HEK293 (cell line): ENCODE data around the gene FGD6.

ENCODE experiments used
- CTCF ChIA-PET: fragments of 350-600 bp; formaldehyde crosslinking; extraction: SDS; loops from one replicate; lab custom pipeline; 2021; ENCODE audit warnings: antibody characterized with exemption; lab: Yijun Ruan, JAX
- POLR2A ChIA-PET: fragments of 300-600 bp; formaldehyde crosslinking; extraction: SDS; loops from one replicate; lab custom pipeline; 2020; ENCODE audit warnings: antibody characterized with exemption, inconsistent platforms; lab: Yijun Ruan, JAX
- H3K27ac ChIP-seq: fragments of 200-500 bp; sonication (Bioruptor generic); 2 replicates; pipeline ENCODE4 v1.5.1; 2014; ENCODE audit warnings: low read depth, low read length, control low read depth, inconsistent platforms; ENCODE audit errors: extremely low read depth
- H3K36me3 ChIP-seq, 2 experiments: fragments of 200-500 bp in 1 of 2; sonication (Bioruptor generic) in 1 of 2; 1 replicate in 1 of 2; 2 replicates in 1 of 2; pipeline ENCODE4 v1.5.1; 2014 to 2017; ENCODE audit warnings: inconsistent platforms in 2 of 2, low read length in 2 of 2; ENCODE audit not compliant: control insufficient read depth in 2 of 2, insufficient read depth in 1 of 2
- H3K4me1 ChIP-seq: fragments of 200-500 bp; sonication (Bioruptor generic); 2 replicates; pipeline ENCODE4 v1.5.1; 2014; ENCODE audit warnings: mild to moderate bottlenecking, low read length, inconsistent platforms; ENCODE audit not compliant: control insufficient read depth, insufficient read depth
- H3K4me3 ChIP-seq: 2 replicates; pipeline ENCODE4 v1.5.1; 2011; ENCODE audit warnings: low read depth, mild to moderate bottlenecking, control low read depth, low read length, moderate library complexity
- H3K9me3 ChIP-seq: fragments of 200-500 bp; sonication (Bioruptor generic); 2 replicates; pipeline ENCODE4 v1.5.1; 2014; ENCODE audit warnings: low read depth, low read length, inconsistent platforms; ENCODE audit not compliant: control insufficient read depth, insufficient read depth
- GFI1B ChIP-seq: fragments of 450-650 bp; formaldehyde crosslinking; IDR thresholded peaks from 2 replicates; pipeline ENCODE4 v1.5.1; 2016; ENCODE audit warnings: missing biosample characterization, missing genetic modification characterization
- OSR2 ChIP-seq: fragments of 450-650 bp; formaldehyde crosslinking; IDR thresholded peaks from 2 replicates; pipeline ENCODE4 v1.5.1; 2016; ENCODE audit warnings: missing biosample characterization, missing genetic modification characterization
- PRDM1 ChIP-seq: fragments of 450-650 bp; formaldehyde crosslinking; IDR thresholded peaks from 2 replicates; pipeline ENCODE4; 2016; ENCODE audit warnings: missing biosample characterization, missing genetic modification characterization
- SCRT2 ChIP-seq: fragments of 450-650 bp; formaldehyde crosslinking; IDR thresholded peaks from 2 replicates; pipeline ENCODE4 v1.5.1; 2016; ENCODE audit warnings: missing biosample characterization, missing genetic modification characterization
- SP7 ChIP-seq: fragments of 450-650 bp; formaldehyde crosslinking; IDR thresholded peaks from 2 replicates; pipeline ENCODE4 v1.5.1; 2016; ENCODE audit warnings: missing biosample characterization, missing genetic modification characterization
- ZBTB17 ChIP-seq: fragments of 450-650 bp; formaldehyde crosslinking; IDR thresholded peaks from 2 replicates; pipeline ENCODE4 v1.5.1; 2016; ENCODE audit warnings: missing biosample characterization, missing genetic modification characterization
- ZFP37 ChIP-seq: fragments of 450-650 bp; formaldehyde crosslinking; IDR thresholded peaks from 2 replicates; pipeline ENCODE4 v1.5.1; 2016; ENCODE audit warnings: missing biosample characterization, missing genetic modification characterization
- ZNF175 ChIP-seq: fragments of 450-650 bp; formaldehyde crosslinking; IDR thresholded peaks from 2 replicates; pipeline ENCODE4 v1.5.1; 2016; ENCODE audit warnings: missing biosample characterization, missing genetic modification characterization
- ZNF214 ChIP-seq: fragments of 450-650 bp; formaldehyde crosslinking; IDR thresholded peaks from 2 replicates; pipeline ENCODE4 v1.5.1; 2017; ENCODE audit warnings: missing biosample characterization, mild to moderate bottlenecking, missing genetic modification characterization, borderline replicate concordance
- ZNF266 ChIP-seq: fragments of 450-650 bp; formaldehyde crosslinking; IDR thresholded peaks from 2 replicates; pipeline ENCODE4 v1.5.1; 2016; ENCODE audit warnings: missing biosample characterization, missing genetic modification characterization, low read depth
- ZNF404 ChIP-seq: fragments of 450-650 bp; formaldehyde crosslinking; IDR thresholded peaks from 2 replicates; pipeline ENCODE4 v1.5.1; 2017; ENCODE audit warnings: missing biosample characterization, missing genetic modification characterization
- ZNF426 ChIP-seq: fragments of 450-650 bp; formaldehyde crosslinking; IDR thresholded peaks from 2 replicates; pipeline ENCODE4 v1.5.1; 2017; ENCODE audit warnings: missing biosample characterization, missing genetic modification characterization, mild to moderate bottlenecking, inconsistent platforms, moderate library complexity
- ZNF529 ChIP-seq: fragments of 450-650 bp; formaldehyde crosslinking; IDR thresholded peaks from 2 replicates; pipeline ENCODE4 v1.5.1; 2017; ENCODE audit warnings: missing genetic modification characterization, missing biosample characterization; ENCODE audit not compliant: insufficient replicate concordance
- ZNF555 ChIP-seq: fragments of 450-650 bp; formaldehyde crosslinking; conservative IDR thresholded peaks from 2 replicates; pipeline ENCODE4 v1.5.1; 2017; ENCODE audit warnings: missing biosample characterization, mild to moderate bottlenecking, missing genetic modification characterization, inconsistent platforms
- ZNF660 ChIP-seq: fragments of 450-650 bp; IDR thresholded peaks from 2 replicates; pipeline ENCODE4 v1.5.1; 2018; ENCODE audit warnings: missing biosample characterization, mild to moderate bottlenecking, missing genetic modification characterization
- ZNF670 ChIP-seq: fragments of 450-650 bp; formaldehyde crosslinking; IDR thresholded peaks from 2 replicates; pipeline ENCODE4 v1.5.1; 2016; ENCODE audit warnings: missing biosample characterization, missing genetic modification characterization, low read depth
- ZSCAN23 ChIP-seq: fragments of 450-650 bp; formaldehyde crosslinking; IDR thresholded peaks from 2 replicates; pipeline ENCODE4 v1.5.1; 2016; ENCODE audit warnings: missing biosample characterization, missing genetic modification characterization
- TF ChIP-seq, protein P1 (sequence below): fragments of 450-650 bp; formaldehyde crosslinking; IDR thresholded peaks from 2 replicates; pipeline ENCODE4 v1.5.1; 2016; ENCODE audit warnings: missing biosample characterization, missing genetic modification characterization
- TF ChIP-seq, protein P2 (sequence below): fragments of 450-650 bp; formaldehyde crosslinking; IDR thresholded peaks from 2 replicates; pipeline ENCODE4 v1.5.1; 2017; ENCODE audit warnings: missing biosample characterization, missing genetic modification characterization
- TF ChIP-seq, protein P3 (sequence below): fragments of 450-650 bp; IDR thresholded peaks from 2 replicates; pipeline ENCODE4 v1.5.1; 2018; ENCODE audit warnings: missing biosample characterization, mild to moderate bottlenecking, missing genetic modification characterization
- TF ChIP-seq, protein P4 (sequence below): fragments of 450-650 bp; formaldehyde crosslinking; IDR thresholded peaks from 2 replicates; pipeline ENCODE4 v1.5.1; 2017; ENCODE audit warnings: missing biosample characterization, missing genetic modification characterization
- TF ChIP-seq, protein P5 (sequence below): IDR thresholded peaks from 2 replicates; pipeline ENCODE4 v1.6.1; 2011; ENCODE audit warnings: mild to moderate bottlenecking, low read depth, low read length, borderline replicate concordance

The FGD6 gene

DNA sequence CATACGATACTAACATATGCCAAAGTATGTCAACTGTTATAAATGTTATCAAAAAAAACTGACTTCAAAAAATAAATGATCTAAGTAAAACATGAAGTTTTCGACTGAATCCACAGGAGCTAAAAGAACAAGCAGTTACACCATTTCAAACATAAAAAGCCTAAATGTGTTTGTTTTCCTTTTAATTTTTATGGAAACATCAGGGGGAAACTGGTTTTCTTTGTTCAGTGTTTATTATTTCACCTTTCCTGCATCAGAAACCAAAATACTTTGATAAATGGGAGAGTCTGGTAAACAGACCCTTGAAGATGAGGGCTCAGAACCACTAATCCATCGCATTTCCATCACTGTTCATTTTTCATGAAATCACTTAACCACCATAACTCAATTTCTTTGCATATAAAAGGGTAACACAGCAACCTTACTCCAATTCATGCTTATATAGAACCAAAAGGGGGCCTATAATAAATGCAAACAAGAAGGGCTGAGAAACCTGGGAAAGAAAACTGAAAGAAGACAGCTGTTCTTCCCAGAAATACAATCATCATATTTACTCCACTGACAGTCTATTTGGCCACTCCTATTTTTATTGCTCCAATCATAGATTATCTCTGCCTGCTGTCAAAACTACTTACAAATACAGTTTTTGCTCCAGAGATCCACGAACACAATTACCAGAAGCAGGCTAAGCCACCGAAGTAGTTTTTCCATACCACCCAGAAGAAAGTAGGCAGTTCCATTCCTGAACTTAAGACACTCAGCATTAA, 17.0 kb downstream of the FGD6 start (continued):
- TF ChIP-seq ZBTB17 (tag by site-specific recombination): peak; percentile 51
- TF ChIP-seq, all 188 proteins: peak for 6

DNA sequence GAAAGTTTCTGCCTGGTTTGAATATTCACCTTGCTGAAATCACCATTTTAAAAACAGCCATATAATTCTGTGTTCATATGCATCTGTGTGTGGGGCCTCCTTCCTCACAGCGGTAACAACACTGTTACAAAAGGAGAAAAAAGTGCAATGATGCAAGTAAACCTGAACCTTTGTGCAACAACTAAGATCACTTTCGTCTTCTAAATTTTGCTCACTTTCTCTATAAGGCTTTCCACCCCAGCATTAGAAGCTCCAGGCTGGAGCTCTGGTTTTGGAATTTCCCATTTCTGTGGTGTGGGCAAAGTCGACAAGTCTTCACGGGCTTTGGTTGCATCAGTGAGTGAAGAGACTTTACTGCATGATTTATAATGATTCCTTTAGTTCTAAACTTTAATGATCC, 18.4 kb downstream of the FGD6 start:
- ChIA-PET CTCF (interaction anchor here (1.4 kb wide), 1 partner anchor 125 kb away, joined by 5 read pairs; the partner anchor contains the start of gene NR2C1), POLR2A (interaction anchor here (0.7 kb wide), 1 partner anchor 26 kb away, joined by 5 read pairs; no protein-coding TSS in a partner anchor)
- H3K4me1 ChIP-seq: peaks cover 36% of the 10 kb centered on the region
- H3K27ac ChIP-seq: no peak overlapping the region
- TF ChIP-seq ZNF670 (no peak), PRDM1 (tag by site-specific recombination) (peak; percentile 77)
- TF ChIP-seq, protein P1, sequence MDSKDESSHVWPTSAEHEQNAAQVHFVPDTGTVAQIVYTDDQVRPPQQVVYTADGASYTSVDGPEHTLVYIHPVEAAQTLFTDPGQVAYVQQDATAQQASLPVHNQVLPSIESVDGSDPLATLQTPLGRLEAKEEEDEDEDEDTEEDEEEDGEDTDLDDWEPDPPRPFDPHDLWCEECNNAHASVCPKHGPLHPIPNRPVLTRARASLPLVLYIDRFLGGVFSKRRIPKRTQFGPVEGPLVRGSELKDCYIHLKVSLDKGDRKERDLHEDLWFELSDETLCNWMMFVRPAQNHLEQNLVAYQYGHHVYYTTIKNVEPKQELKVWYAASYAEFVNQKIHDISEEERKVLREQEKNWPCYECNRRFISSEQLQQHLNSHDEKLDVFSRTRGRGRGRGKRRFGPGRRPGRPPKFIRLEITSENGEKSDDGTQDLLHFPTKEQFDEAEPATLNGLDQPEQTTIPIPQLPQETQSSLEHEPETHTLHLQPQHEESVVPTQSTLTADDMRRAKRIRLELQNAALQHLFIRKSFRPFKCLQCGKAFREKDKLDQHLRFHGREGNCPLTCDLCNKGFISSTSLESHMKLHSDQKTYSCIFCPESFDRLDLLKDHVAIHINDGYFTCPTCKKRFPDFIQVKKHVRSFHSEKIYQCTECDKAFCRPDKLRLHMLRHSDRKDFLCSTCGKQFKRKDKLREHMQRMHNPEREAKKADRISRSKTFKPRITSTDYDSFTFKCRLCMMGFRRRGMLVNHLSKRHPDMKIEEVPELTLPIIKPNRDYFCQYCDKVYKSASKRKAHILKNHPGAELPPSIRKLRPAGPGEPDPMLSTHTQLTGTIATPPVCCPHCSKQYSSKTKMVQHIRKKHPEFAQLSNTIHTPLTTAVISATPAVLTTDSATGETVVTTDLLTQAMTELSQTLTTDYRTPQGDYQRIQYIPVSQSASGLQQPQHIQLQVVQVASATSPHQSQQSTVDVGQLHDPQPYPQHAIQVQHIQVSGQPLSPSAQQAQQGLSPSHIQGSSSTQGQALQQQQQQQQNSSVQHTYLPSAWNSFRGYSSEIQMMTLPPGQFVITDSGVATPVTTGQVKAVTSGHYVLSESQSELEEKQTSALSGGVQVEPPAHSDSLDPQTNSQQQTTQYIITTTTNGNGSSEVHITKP (tag by site-specific recombination): 0 out of 2 replicates have a peak, but pooled peaks have one; percentile 22
- H3K4me3 ChIP-seq: no peak overlapping the region
- H3K36me3 ChIP-seq: no peaks in the 10 kb centered on the region
- no peaks in the 10 kb centered on the region for H3K9me3 ChIP-seq

DNA sequence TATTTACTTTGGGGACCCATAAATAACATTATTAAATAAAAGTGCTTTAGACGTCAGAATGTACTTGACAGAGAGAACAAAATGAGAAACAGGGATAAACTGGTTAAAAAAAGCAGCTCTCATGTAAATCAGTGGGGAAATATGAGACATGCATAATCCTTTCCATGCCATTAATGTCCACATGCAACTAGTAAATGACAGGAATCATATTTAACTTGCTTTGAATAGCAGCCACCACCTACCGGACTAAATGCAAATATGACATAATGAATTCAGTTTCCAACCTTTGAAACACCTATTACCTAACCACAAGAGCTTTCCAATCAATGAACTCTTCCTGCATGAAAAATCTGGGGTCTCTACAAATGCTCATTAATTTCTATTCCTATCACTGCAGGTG, 19.6 kb downstream of the FGD6 start:
- H3K4me3 ChIP-seq: no peak overlapping the region
- POLR2A ChIA-PET: no interaction called here
- no peaks in the 10 kb centered on the region for H3K36me3 ChIP-seq
- no peak overlapping the region for H3K27ac ChIP-seq
- H3K4me1 ChIP-seq: peaks cover 31% of the 10 kb centered on the region
- H3K9me3 ChIP-seq: no peaks in the 10 kb centered on the region
- CTCF ChIA-PET: interaction anchor here (0.5 to 0.9 kb wide), 2 partner anchors 19 to 1695 kb away, joined by 3 to 8 read pairs; no protein-coding TSS in a partner anchor
- TF ChIP-seq GFI1B (tag by site-specific recombination) (0 out of 2 replicates have a peak, but pooled peaks have one; percentile 12), ZNF426 (tag by site-specific recombination) (no peak), ZNF214 (tag by site-specific recombination) (no peak), ZFP37 (no peak), ZNF266 (tag by site-specific recombination) (no peak), ZNF175 (no peak), OSR2 (tag by site-specific recombination) (peak; percentile 63), ZNF529 (tag by site-specific recombination) (no peak), ZSCAN23 (tag by site-specific recombination) (no peak), SP7 (tag by site-specific recombination) (no peak), SCRT2 (tag by site-specific recombination) (peak; percentile 72), ZNF660 (tag by site-specific recombination) (no peak), ZNF555 (tag by site-specific recombination) (no peak), ZNF404 (tag by site-specific recombination) (no peak)
- TF ChIP-seq, protein P2, sequence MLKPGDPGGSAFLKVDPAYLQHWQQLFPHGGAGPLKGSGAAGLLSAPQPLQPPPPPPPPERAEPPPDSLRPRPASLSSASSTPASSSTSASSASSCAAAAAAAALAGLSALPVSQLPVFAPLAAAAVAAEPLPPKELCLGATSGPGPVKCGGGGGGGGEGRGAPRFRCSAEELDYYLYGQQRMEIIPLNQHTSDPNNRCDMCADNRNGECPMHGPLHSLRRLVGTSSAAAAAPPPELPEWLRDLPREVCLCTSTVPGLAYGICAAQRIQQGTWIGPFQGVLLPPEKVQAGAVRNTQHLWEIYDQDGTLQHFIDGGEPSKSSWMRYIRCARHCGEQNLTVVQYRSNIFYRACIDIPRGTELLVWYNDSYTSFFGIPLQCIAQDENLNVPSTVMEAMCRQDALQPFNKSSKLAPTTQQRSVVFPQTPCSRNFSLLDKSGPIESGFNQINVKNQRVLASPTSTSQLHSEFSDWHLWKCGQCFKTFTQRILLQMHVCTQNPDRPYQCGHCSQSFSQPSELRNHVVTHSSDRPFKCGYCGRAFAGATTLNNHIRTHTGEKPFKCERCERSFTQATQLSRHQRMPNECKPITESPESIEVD (tag by site-specific recombination): peak; percentile 86
- TF ChIP-seq, protein P3, sequence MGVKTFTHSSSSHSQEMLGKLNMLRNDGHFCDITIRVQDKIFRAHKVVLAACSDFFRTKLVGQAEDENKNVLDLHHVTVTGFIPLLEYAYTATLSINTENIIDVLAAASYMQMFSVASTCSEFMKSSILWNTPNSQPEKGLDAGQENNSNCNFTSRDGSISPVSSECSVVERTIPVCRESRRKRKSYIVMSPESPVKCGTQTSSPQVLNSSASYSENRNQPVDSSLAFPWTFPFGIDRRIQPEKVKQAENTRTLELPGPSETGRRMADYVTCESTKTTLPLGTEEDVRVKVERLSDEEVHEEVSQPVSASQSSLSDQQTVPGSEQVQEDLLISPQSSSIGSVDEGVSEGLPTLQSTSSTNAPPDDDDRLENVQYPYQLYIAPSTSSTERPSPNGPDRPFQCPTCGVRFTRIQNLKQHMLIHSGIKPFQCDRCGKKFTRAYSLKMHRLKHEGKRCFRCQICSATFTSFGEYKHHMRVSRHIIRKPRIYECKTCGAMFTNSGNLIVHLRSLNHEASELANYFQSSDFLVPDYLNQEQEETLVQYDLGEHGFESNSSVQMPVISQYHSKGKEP (tag by site-specific recombination): peak; percentile 76; the same call in 1 of the 2 replicates
- TF ChIP-seq, protein P4, sequence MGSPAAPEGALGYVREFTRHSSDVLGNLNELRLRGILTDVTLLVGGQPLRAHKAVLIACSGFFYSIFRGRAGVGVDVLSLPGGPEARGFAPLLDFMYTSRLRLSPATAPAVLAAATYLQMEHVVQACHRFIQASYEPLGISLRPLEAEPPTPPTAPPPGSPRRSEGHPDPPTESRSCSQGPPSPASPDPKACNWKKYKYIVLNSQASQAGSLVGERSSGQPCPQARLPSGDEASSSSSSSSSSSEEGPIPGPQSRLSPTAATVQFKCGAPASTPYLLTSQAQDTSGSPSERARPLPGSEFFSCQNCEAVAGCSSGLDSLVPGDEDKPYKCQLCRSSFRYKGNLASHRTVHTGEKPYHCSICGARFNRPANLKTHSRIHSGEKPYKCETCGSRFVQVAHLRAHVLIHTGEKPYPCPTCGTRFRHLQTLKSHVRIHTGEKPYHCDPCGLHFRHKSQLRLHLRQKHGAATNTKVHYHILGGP (tag by site-specific recombination): no peak
- TF ChIP-seq, protein P5, sequence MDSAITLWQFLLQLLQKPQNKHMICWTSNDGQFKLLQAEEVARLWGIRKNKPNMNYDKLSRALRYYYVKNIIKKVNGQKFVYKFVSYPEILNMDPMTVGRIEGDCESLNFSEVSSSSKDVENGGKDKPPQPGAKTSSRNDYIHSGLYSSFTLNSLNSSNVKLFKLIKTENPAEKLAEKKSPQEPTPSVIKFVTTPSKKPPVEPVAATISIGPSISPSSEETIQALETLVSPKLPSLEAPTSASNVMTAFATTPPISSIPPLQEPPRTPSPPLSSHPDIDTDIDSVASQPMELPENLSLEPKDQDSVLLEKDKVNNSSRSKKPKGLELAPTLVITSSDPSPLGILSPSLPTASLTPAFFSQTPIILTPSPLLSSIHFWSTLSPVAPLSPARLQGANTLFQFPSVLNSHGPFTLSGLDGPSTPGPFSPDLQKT: no peak
